Activated naive CD8-positive, alpha-beta T cell treated with anti-CD3 and anti-CD28 coated beads for 36 hours (primary cell): Measurements from ENCODE around the gene RXRA. TPM values are rescaled to one million over a fixed set of nuclear protein-coding genes. Genes with fewer than 3 reads are reported as not detected.

Source experiments
- DNase-seq: peaks from one replicate; pipeline ENCODE4 v3.0.0; 2021
- H3K27ac Mint-ChIP-seq: one replicate; pipeline ENCODE4 v1.8.0; 2022; ENCODE audit warnings: mild to moderate bottlenecking, moderate library complexity, mixed read lengths
- H3K27me3 Mint-ChIP-seq: one replicate; pipeline ENCODE4 v1.8.0; 2022; ENCODE audit warnings: mild to moderate bottlenecking, mixed read lengths
- H3K36me3 Mint-ChIP-seq: one replicate; pipeline ENCODE4 v1.8.0; 2021; ENCODE audit warnings: mild to moderate bottlenecking, mixed read lengths
- H3K4me1 Mint-ChIP-seq: one replicate; pipeline ENCODE4 v1.8.0; 2021; ENCODE audit warnings: mixed read lengths
- H3K4me3 Mint-ChIP-seq: one replicate; pipeline ENCODE4 v1.8.0; 2022; ENCODE audit warnings: mild to moderate bottlenecking, moderate library complexity, mixed read lengths
- H3K9me3 Mint-ChIP-seq: one replicate; pipeline ENCODE4 v1.8.0; 2022; ENCODE audit warnings: mixed read lengths
- total RNA-seq, 2 experiments: library from RNA; stranded (reverse); gene quantifications; one replicate each; pipeline ENCODE4 v1.2.3, GENCODE V29; 2021

Gene RXRA
- total RNA-seq, 2 experiments from 2014 or later = 11.0 to 11.4 TPM

GRCh38 chr9:134314950-134315715 is 11.1 kb upstream of the RXRA start:
- Mint-ChIP-seq H3K9me3 (no peaks in the 10 kb centered on the region), H3K4me1 (no peaks in the 10 kb centered on the region), H3K27me3 (peaks cover 7% of the 10 kb centered on the region), H3K27ac (no peak overlapping the region), H3K36me3 (no peaks in the 10 kb centered on the region), H3K4me3 (no peak overlapping the region)
- DNase-seq = no peak

- Mint-ChIP-seq H3K36me3 (no peaks in the 10 kb centered on the region), H3K27me3 (peaks cover 5% of the 10 kb centered on the region), H3K27ac (no peak overlapping the region), H3K4me3 (no peak overlapping the region), H3K9me3 (no peaks in the 10 kb centered on the region), H3K4me1 (no peaks in the 10 kb centered on the region)
- DNase-seq = no peak
These were observed 10.4 kb upstream of the RXRA start for GRCh38 chr9:134315716-134316448.

GRCh38 chr9:134316449-134317160 is 9.7 kb upstream of the RXRA start:
- Mint-ChIP-seq H3K4me3 (no peak overlapping the region), H3K9me3 (no peaks in the 10 kb centered on the region), H3K4me1 (no peaks in the 10 kb centered on the region), H3K36me3 (no peaks in the 10 kb centered on the region), H3K27me3 (peaks cover 4% of the 10 kb centered on the region), H3K27ac (no peak overlapping the region)
- DNase-seq = no peak

- Mint-ChIP-seq H3K9me3 (no peaks in the 10 kb centered on the region), H3K4me1 (no peaks in the 10 kb centered on the region), H3K36me3 (no peaks in the 10 kb centered on the region), H3K4me3 (no peak overlapping the region), H3K27me3 (peaks cover 4% of the 10 kb centered on the region), H3K27ac (no peak overlapping the region)
- no peak for DNase-seq
These were observed 8.9 kb upstream of the RXRA start for GRCh38 chr9:134317400-134317789.

GRCh38 chr9:134317790-134318414 is 8.4 kb upstream of the RXRA start:
- no peaks in the 10 kb centered on the region for H3K4me1 Mint-ChIP-seq
- H3K27ac Mint-ChIP-seq = no peak overlapping the region
- no peaks in the 10 kb centered on the region for H3K9me3 Mint-ChIP-seq
- no peaks in the 10 kb centered on the region for H3K36me3 Mint-ChIP-seq
- no peaks in the 10 kb centered on the region for H3K27me3 Mint-ChIP-seq
- no peak overlapping the region for H3K4me3 Mint-ChIP-seq
- DNase-seq = no peak

DNA sequence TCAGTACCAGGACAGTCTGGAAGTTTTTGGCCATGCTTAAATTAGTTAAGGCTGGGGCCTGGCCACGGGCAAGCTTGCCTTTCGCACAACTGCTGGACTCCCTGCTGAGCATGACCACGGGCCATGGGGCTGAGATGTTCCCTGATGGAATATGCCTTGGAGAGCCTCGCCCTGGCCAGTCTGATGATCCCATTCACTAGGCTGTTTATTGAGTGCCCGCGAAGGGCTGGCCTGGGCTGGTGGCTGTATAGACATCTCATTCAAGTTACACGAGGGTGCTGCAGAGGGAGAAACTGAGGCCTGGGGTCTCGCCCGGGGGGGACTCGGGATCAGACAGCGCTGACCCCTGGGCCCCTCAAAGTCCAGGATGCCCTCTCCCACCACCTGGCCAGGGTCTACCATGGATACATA is 7.8 kb upstream of the RXRA start:
- H3K9me3 Mint-ChIP-seq = no peaks in the 10 kb centered on the region
- no peak overlapping the region for H3K27ac Mint-ChIP-seq
- DNase-seq = no peak
- H3K4me3 Mint-ChIP-seq = no peak overlapping the region
- no peaks in the 10 kb centered on the region for H3K36me3 Mint-ChIP-seq
- H3K4me1 Mint-ChIP-seq = no peaks in the 10 kb centered on the region
- H3K27me3 Mint-ChIP-seq = no peaks in the 10 kb centered on the region

GRCh38 chr9:134318941-134319305 is 7.3 kb upstream of the RXRA start:
- Mint-ChIP-seq H3K27ac (no peak overlapping the region), H3K27me3 (no peaks in the 10 kb centered on the region), H3K36me3 (no peaks in the 10 kb centered on the region), H3K4me1 (no peaks in the 10 kb centered on the region), H3K9me3 (no peaks in the 10 kb centered on the region), H3K4me3 (no peak overlapping the region)
- DNase-seq = no peak

DNA sequence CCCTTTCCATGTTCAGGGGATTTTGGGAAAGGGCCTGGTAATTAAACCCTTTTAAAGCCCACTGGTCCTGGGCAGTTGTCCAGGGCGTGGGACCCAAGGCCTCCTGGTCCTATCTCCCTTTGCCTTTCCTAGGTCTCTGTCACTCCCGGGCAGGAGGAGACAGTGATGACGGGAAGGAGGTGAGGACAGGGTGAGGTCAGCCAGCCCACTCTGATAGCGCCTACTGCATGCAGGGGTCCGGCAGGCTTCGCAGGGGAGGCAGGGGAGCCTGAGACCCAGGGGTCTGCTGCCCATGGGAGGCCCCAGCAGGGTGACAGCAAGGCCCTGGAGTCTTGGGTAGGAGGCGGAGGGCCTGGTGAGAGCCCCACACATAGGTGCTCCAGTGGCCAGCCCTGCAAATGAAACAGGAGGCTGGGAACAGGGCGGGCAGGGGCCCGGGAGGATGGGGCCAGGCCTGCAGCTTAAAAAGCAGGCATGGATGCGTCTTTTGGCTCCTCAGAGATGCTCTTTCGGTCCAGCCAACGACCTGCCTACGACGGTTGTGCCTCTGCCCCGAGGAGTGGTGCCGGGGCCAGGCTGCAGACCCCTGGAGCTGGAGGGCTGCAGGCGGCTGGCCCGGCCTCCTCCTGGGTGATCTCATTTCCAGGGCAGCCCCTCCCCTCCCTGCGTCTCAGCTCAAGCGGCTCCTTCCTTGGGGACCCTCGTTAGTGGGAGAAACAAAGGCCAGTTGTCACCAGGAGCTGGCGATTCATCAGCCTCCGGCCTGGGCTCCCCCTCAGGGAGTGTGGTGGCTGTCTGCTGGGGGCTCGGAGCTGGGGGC is 6.7 kb upstream of the RXRA start:
- Mint-ChIP-seq H3K9me3 (no peaks in the 10 kb centered on the region), H3K27ac (no peak overlapping the region), H3K4me1 (no peaks in the 10 kb centered on the region), H3K27me3 (peaks cover 6% of the 10 kb centered on the region), H3K36me3 (no peaks in the 10 kb centered on the region), H3K4me3 (no peak overlapping the region)
- no peak for DNase-seq

GRCh38 chr9:134320126-134320867 is 6.0 kb upstream of the RXRA start:
- no peaks in the 10 kb centered on the region for H3K36me3 Mint-ChIP-seq
- no peak overlapping the region for H3K4me3 Mint-ChIP-seq
- no peaks in the 10 kb centered on the region for H3K9me3 Mint-ChIP-seq
- DNase-seq = no peak
- H3K27ac Mint-ChIP-seq = no peak overlapping the region
- H3K27me3 Mint-ChIP-seq = peaks cover 9% of the 10 kb centered on the region
- H3K4me1 Mint-ChIP-seq = peaks cover 2% of the 10 kb centered on the region

DNA sequence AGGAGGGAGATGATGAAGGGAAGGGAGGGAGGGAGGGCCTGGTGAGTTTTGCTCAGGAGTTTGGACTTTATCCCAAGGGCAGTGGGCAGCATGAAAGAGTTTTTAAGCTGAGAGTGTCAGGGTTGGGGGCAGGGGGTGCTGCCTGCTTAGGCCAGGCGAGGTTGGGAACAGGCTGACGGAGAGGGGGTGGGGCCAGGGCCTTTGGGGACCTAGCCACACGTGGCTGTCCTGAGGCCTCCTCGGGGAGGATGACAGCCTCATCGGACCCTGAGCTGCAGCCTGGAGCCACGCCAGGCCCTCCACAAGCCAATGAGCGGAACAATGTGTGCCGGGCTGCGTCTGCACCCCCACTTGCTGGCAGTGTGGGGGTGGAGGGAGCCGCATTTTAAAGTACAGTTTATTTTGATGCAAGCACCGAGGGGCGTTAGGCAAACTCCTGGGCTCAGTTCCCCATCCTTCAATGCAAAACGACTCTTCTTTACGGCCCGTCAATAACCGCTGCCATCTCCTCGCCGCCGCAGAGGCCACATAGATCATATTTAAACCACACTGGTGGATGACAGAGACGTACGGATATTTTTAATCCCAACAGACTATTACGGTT is 5.3 kb upstream of the RXRA start:
- Mint-ChIP-seq H3K4me3 (no peak overlapping the region), H3K27ac (no peak overlapping the region), H3K9me3 (no peaks in the 10 kb centered on the region), H3K4me1 (peaks cover 2% of the 10 kb centered on the region), H3K36me3 (no peaks in the 10 kb centered on the region), H3K27me3 (peaks cover 9% of the 10 kb centered on the region)
- DNase-seq = no peak

DNA sequence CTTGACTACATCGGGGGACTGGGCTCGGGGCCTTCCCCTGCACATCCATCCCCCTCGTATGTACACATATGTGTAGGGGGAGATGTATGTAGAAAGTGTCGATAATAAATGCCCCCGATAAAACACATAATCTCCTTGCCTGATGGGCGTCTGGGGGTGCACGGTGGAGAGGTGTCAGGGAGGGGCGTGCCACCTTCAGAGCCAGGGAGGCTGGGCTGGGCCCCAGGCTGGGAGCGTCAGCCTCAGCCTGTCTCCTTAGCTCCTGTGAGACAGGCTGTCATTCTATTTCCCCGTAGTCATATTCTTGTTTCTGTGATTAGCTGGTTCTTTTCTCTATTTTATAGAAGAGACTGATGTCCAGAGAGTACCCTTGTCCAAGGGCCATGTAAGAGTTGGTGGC is 4.7 kb upstream of the RXRA start:
- DNase-seq = no peak
- Mint-ChIP-seq H3K4me1 (peaks cover 2% of the 10 kb centered on the region), H3K27ac (no peak overlapping the region), H3K9me3 (no peaks in the 10 kb centered on the region), H3K36me3 (no peaks in the 10 kb centered on the region), H3K4me3 (no peak overlapping the region), H3K27me3 (peaks cover 9% of the 10 kb centered on the region)

DNA sequence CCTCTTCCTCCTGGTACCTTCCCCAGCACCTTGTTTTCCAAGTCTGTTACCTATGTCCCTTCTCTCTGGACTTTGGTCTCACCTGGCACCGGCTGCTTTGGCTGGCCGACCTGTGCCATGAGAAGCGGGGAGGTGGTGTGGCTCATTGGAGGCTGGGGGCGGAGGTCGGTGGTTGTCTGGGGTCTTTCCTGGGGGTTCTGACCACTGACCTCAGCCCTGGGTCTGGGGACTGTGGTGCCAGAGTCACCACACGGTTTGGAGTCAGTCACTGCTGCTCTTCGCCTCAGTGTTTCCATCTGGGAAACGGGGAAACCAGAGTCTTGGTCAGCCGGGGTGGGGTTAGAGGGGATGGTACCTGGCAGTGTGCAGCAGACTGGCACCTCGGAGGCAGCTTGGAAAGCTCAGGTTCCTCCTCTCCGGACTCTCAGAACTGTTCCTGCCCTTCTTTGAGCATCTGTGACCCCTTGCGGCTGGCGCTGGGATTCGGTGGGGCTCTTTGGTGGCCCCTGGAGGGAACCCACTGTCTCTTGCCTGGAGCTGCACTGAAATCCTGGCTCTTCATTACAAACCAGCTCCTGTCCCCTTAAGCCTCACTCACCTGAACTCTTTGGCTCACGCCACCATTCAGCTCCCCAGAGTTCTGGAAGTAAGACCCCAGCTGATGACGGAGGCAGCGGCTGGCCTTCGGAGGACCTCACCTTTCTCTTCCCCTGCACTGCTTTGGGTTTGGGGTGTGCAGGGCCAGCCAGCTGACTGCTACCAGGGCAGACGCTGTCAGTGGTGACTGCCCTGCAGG is 4.1 kb upstream of the RXRA start:
- Mint-ChIP-seq H3K36me3 (no peaks in the 10 kb centered on the region), H3K4me1 (peaks cover 2% of the 10 kb centered on the region), H3K4me3 (no peak overlapping the region), H3K27ac (no peak overlapping the region), H3K27me3 (peaks cover 9% of the 10 kb centered on the region), H3K9me3 (no peaks in the 10 kb centered on the region)
- DNase-seq = no peak

GRCh38 chr9:134322781-134323241 is 3.4 kb upstream of the RXRA start:
- Mint-ChIP-seq H3K36me3 (no peaks in the 10 kb centered on the region), H3K4me1 (peaks cover 2% of the 10 kb centered on the region), H3K27me3 (peaks cover 10% of the 10 kb centered on the region), H3K4me3 (no peak overlapping the region), H3K9me3 (no peaks in the 10 kb centered on the region), H3K27ac (no peak overlapping the region)
- no peak for DNase-seq
